Measurements from ENCODE around the gene TCTN3. TPM values are rescaled to one million over a fixed set of nuclear protein-coding genes. Genes with fewer than 3 reads are reported as not detected.

The TCTN3 gene
- total and polyA plus RNA-seq, 2 of the 13 experiments (the other 11 are each of a cell fraction or from before 2014, with no cell fraction given) = 53.3 to 60.0 TPM

- no peak for TF ChIP-seq ZNF512 (CRISPR knock-in tag; IDR thresholded peaks at IDR 0.05)
- TF ChIP-seq ZNF670 (CRISPR knock-in tag; IDR thresholded peaks at IDR 0.05; ENCODE audit: borderline replicate concordance) = peak; percentile 79
- no peak for TF ChIP-seq SIX4 (CRISPR knock-in tag; IDR thresholded peaks at IDR 0.05)
- no peak for TF ChIP-seq ZNF850 (CRISPR knock-in tag; conservative IDR thresholded peaks at IDR 0.05)
- TF ChIP-seq ARID4A (CRISPR knock-in tag; IDR thresholded peaks at IDR 0.05; ENCODE audit: borderline replicate concordance) = peak; percentile 64; the same call in 1 of the 2 replicates
- TF ChIP-seq PCBP2 (optimal IDR thresholded peaks at IDR 0.05; ENCODE audit: low read depth, low read length, poor library complexity, severe bottlenecking) = no peak
- TF ChIP-seq ZNF710 (CRISPR knock-in tag; IDR thresholded peaks at IDR 0.05; ENCODE audit: borderline replicate concordance) = no peak
- TF ChIP-seq ZNF709 (CRISPR knock-in tag; IDR thresholded peaks at IDR 0.05) = peak; percentile 77; the same call in 1 of the 2 replicates
- TF ChIP-seq IKZF1 (IDR thresholded peaks at IDR 0.05) = no peak
- TF ChIP-seq RFXAP (CRISPR knock-in tag; IDR thresholded peaks at IDR 0.05; ENCODE audit: borderline replicate concordance) = no peak; the same call in 1 of the 2 replicates
- TF ChIP-seq SAFB2 (CRISPR knock-in tag; IDR thresholded peaks at IDR 0.05; ENCODE audit: borderline replicate concordance, low read depth) = peak; percentile 44; the same call in 1 of the 2 replicates
- TF ChIP-seq POGZ (CRISPR knock-in tag; IDR thresholded peaks at IDR 0.05) = peak; percentile 94
- no peak for TF ChIP-seq ZHX2 (IDR thresholded peaks at IDR 0.05; ENCODE audit: low read depth)
- TF ChIP-seq ZHX2 (CRISPR knock-in tag; IDR thresholded peaks at IDR 0.05; ENCODE audit: borderline replicate concordance) = no peak
- no peak for TF ChIP-seq ZNF296 (CRISPR knock-in tag; conservative IDR thresholded peaks at IDR 0.05)
- 0 out of 2 replicates have a peak, but pooled peaks have one; percentile 48 for TF ChIP-seq ZNF3 (CRISPR knock-in tag; IDR thresholded peaks at IDR 0.05)
- TF ChIP-seq CBFB (CRISPR knock-in tag; IDR thresholded peaks at IDR 0.05) = 0 out of 2 replicates have a peak, but pooled peaks have one; percentile 34
These were observed 52.8 kb downstream of the TCTN3 start (continued) for GRCh38 chr10:95640891-95641315.

All from HepG2 (cell line).